GM12801 (cell line): ENCODE results near the gene MRPS18A.

Source experiments
- TF ChIP-seq, protein P1 (sequence below): IDR thresholded peaks from one replicate; pipeline ENCODE4 v1.5.1; 2011; ENCODE audit warnings: control low read depth; ENCODE audit not compliant: insufficient read length; ENCODE audit errors: extremely low read depth

MRPS18A gene

DNA sequence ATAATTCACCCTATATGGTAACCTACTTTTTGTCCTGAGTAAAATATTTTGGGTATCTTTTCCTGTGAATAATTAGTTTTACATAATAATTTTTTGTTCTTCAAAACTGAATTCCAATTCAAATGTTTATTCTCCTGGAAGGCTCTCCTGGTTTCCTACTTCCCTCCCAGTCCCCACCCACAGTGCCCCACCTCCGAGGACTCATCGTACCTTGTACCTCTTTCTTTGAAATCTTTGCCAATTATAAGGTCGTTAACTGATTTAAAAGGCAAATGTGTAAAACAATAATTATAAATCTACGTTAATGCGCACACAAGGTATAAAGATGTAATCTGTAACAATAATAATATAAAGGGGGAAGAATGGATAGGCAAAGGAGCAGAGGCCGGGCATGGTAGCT lies 41.9 kb upstream of the MRPS18A start:
- TF ChIP-seq, protein P1, sequence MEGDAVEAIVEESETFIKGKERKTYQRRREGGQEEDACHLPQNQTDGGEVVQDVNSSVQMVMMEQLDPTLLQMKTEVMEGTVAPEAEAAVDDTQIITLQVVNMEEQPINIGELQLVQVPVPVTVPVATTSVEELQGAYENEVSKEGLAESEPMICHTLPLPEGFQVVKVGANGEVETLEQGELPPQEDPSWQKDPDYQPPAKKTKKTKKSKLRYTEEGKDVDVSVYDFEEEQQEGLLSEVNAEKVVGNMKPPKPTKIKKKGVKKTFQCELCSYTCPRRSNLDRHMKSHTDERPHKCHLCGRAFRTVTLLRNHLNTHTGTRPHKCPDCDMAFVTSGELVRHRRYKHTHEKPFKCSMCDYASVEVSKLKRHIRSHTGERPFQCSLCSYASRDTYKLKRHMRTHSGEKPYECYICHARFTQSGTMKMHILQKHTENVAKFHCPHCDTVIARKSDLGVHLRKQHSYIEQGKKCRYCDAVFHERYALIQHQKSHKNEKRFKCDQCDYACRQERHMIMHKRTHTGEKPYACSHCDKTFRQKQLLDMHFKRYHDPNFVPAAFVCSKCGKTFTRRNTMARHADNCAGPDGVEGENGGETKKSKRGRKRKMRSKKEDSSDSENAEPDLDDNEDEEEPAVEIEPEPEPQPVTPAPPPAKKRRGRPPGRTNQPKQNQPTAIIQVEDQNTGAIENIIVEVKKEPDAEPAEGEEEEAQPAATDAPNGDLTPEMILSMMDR, result no peak

DNA sequence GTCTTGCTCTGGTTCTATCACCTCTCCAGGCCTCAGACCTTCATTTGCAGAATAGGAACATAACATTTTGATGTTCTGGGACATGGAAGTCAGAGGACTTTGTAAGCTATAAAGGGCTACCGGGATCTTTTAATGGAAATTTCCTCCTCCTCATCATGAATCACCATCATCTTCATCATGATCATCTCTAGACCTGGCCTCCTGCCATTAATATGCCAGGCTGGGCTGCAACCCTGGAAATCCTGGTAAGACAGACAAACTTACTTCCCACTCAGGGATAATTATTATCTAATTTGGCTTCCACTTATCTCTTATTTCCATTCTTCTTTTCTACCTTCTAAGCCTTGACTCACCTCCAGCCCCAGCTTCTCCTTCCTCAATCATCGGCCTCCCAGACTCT lies 41.0 kb upstream of the MRPS18A start:
- TF ChIP-seq, protein P1, result no peak

DNA sequence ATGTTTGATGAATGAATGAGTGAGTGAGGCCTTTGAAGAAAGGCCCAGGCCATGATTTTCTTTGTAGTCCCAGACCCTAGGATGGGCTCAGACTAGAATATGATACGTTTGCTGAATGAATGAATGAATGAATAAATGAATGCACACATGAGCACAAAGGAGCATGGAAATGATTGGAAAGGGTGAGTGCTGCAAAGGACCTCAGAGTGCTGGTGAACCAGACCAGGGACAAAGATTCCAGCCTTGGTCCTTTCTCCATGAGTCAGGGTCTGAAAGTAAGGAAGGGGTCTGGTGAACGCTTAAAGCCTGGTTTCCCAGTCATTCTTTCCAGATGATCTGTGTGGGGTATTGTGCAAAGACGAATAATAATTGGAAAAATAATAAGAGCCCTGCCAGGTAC lies 40.0 kb upstream of the MRPS18A start:
- TF ChIP-seq, protein P1, result no peak

DNA sequence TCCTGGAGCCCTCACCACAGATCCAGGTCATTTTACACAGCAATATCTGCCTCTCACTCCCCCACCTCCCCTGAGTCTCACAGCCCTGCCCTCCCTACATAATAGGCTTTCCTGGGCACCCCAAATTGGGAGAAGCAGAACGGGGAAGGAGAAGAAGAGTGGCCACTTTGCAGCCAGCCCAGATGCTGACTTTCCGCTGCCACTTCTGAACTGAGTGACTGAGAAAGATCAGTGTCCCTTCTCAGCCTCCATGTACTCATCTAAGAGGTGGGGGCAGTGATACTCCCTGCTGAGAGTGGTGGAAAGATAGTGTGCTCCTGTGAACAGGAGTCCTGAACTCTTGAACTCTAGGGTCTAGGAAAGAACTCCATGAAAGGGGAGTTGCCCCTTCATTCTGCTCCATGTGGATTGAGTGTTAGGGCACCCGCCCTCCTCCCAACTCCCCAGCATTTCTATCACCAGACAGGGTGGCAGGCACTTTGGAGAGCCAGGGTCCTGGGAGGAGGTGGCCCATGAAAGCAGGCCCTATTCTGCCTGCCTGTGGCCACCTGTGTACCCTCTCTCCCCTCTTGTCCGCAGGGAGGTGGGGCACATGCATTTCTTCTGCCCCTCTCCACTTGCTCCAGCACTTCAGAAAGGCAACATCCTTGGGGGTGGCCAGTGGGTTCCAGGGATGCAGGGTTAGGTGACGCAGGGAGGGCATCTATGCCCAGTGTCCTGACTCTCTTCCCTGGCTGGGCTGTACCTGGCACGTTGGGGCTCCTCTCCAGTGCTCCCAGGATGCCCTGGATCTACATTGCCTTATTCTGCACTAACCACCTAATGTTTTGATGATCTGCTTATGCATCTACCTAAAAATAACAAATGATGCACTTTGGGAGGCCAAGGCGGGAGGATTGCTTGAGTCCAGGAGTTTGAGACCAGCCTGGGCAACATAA lies 38.3 kb upstream of the MRPS18A start:
- TF ChIP-seq, protein P1, result no peak

DNA sequence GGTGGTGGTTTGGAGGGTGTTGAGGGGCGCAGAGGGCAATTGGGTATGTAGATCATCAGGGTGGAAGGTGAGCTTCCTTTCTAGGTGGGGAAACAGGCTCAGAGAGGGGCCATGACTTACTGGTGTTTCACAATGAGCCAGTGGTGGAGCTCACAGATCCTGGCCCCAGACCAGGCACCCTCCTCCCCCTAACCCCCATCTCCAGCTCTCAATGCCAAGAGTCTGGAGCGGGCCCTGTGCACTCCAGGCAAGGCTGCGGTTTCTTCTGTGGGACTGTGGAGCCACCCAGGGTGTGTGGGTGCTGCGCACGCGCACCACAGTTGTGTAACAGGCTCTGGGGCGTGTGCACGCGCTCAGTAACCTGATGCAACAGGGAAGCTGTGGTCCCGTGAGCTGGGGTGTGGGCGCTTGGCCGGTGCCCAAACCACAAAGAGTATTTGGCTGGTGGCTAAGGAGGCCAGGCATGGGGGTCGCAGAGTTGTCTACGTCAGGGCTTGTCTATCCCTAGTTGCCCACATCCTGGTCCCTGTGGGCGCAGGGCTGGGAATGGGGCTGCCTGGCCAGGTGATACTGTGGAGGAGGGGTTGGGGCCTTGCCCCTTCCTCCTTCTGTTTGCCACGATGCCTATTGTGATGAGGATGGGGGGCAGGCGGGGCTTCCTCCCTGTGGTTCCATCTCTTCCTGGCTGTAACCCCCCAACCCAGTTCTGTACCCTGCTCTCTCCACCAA lies 37.5 kb upstream of the MRPS18A start:
- TF ChIP-seq, protein P1, result no peak

DNA sequence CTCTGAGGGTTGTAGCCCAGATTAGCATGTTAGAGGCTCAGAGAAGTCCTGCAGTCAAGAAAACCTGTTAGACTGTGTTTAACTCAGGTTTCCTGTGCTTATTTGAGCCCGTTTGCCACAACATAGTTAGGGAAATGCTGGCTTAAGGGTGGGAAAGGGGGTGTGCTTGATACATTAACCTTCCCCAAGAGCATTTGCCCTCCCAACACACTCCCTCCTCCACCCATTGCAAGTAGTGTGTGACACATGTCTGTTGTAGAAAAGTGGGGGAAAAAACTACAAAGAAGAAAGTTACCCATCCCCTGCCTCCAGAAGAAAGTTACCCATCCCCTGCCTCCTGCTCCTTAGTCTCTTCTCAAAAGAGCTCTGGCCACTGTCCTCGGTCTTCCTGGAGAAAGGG lies 36.8 kb upstream of the MRPS18A start:
- TF ChIP-seq, protein P1, result no peak

DNA sequence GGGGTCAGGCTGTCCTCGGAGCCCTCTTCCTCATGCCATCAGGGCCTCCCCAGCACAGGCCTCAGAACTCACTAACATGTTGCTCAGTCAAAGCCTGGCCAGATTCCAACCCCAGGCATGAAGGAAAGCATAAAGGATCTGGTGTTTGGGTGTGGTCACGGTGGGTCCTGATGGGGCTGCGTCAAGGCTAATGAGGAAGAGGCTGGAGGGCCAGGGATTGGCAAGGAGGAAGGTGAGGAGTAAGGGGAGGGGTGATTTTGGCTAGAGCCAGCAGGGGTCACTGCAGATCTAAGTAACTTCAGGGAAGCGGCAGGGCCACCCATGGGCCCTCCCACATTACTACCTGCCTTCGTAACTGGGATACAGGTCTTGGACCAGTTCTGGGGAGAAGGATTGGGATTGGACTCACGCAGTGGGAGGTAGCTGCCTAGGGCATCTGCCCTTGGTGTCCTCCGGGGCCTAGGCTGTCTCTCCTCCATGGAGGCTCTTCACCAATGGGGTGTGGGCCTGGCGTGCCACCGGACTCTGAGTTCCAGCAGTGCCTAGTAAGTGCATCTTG lies 36.2 kb upstream of the MRPS18A start:
- TF ChIP-seq, protein P1, result no peak
